ENCODE results near the gene SPR.
"Not testable (repeated sequence)": the region's sequence is repeated elsewhere in the genome, so short reads cannot be mapped to it uniquely, and the experiment has no call there.

Gene SPR

GRCh38 chr2:72889991-72890390 is 2.8 kb downstream of the SPR start:
- DNase-seq, result no peak

- DNase-seq, result no peak
Measured at GRCh38 chr2:72891091-72891818, 4.0 kb downstream of the SPR start.

GRCh38 chr2:72892506-72893173 is 5.4 kb downstream of the SPR start:
- DNase-seq, result peak; percentile 64

GRCh38 chr2:72893594-72894319 is 6.5 kb downstream of the SPR start:
- peak; percentile 24 for DNase-seq

- DNase-seq, result no peak
Measured at GRCh38 chr2:72894514-72894913, 7.3 kb downstream of the SPR start.

- no peak for DNase-seq
Measured at GRCh38 chr2:72895154-72895553, 7.9 kb downstream of the SPR start.

- DNase-seq, result no peak
Measured at GRCh38 chr2:72895759-72896281, 8.6 kb downstream of the SPR start.

- no peak for DNase-seq
Measured at GRCh38 chr2:72896446-72896845, 9.2 kb downstream of the SPR start.

GRCh38 chr2:72897785-72898584 is 10.8 kb downstream of the SPR start:
- no peak for DNase-seq

GRCh38 chr2:72898585-72898906 is 11.3 kb downstream of the SPR start:
- no peak for DNase-seq

GRCh38 chr2:72900191-72900825 is 13.1 kb downstream of the SPR start:
- no peak for DNase-seq

GRCh38 chr2:72901426-72901825 is 14.2 kb downstream of the SPR start:
- DNase-seq, result no peak

GRCh38 chr2:72907369-72907768 is 20.2 kb downstream of the SPR start:
- not testable (repeated sequence) for DNase-seq

- DNase-seq, result no peak
Measured at GRCh38 chr2:72908741-72909140, 21.5 kb downstream of the SPR start.

- DNase-seq, result no peak
Measured at GRCh38 chr2:72911256-72911655, 24.0 kb downstream of the SPR start.

GRCh38 chr2:72913486-72914205 is 26.4 kb downstream of the SPR start:
- no peak for DNase-seq

- DNase-seq, result no peak
Measured at GRCh38 chr2:72914206-72914559, 27.0 kb downstream of the SPR start.

- DNase-seq, result no peak
Measured at GRCh38 chr2:72914589-72915319, 27.5 kb downstream of the SPR start.

- DNase-seq, result no peak
Measured at GRCh38 chr2:72915320-72915906, 28.2 kb downstream of the SPR start.

- peak; percentile 42 for DNase-seq
Measured at GRCh38 chr2:72915907-72916742, 28.9 kb downstream of the SPR start.

Measured in CD4-positive, alpha-beta T cell treated with Interleukin-17A for 1 hour (primary cell).